Activated T-cell treated with anti-CD3 and anti-CD28 coated beads for 4 hours (primary cell): ENCODE results near the gene GPATCH2L.

Experiments used
- DNase-seq: peaks from one replicate; pipeline ENCODE4 v3.0.0-alpha.2; 2020

GPATCH2L gene

DNA sequence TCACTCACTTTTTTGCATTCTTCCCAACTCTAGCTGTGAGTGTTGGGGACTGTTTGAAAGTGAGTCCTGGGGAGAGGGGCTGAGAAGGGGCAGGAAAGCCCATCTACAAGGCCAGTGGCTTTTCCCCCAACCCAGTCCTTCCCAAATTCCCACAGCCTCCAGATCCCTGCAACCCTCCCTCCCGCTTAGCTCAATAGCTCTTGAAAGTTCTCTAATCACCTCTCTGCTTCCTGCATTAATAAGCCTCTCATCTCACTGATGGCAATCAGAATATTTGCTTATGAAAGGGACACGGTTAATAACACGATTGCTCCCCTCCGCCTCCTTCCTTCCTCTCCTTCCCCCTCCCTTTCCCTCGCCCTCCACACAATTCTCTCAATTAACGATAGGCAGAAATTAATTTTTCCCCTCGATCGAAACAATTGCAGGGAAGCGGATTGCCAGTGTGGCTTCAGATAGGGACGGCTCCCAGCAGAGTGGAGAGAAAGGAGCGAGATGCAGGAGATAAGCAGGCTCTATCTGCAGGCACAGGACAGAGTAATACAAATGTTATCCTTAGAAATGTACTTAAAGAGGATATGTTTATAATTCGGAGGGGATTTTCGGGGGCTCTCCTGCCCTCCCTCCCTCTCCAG lies 15.1 kb upstream of the GPATCH2L start:
- no peak for DNase-seq

DNA sequence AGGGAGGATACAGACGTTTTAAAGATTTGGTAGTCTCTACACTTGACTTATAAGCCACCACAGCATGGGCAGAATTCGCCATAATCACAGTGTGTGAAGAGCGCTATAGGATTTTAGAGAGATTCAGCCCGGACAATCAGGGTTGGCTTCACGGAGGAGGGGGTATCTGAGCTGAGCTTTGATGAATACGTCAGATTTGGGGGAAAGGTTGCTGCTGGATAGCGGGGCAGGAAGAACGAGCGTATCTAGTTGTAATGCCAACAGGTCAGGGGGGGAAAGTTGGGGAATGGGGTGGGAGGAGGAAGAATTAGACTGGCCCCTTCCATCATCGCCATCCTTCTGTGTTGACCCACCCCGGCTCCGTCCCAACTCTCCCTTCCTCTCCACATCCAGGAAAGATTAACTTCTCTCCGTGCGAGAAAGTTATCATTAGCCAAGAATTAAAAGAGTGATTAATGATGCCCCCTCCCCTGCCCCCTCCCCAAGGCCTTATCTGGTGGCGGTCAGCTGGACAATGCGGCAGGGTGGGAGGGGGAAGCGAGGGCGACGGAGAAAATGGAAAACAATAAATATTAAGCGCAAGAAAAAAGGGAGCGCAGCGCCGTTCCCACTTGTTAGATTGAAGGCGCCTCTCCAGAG lies 13.5 kb upstream of the GPATCH2L start:
- no peak for DNase-seq

DNA sequence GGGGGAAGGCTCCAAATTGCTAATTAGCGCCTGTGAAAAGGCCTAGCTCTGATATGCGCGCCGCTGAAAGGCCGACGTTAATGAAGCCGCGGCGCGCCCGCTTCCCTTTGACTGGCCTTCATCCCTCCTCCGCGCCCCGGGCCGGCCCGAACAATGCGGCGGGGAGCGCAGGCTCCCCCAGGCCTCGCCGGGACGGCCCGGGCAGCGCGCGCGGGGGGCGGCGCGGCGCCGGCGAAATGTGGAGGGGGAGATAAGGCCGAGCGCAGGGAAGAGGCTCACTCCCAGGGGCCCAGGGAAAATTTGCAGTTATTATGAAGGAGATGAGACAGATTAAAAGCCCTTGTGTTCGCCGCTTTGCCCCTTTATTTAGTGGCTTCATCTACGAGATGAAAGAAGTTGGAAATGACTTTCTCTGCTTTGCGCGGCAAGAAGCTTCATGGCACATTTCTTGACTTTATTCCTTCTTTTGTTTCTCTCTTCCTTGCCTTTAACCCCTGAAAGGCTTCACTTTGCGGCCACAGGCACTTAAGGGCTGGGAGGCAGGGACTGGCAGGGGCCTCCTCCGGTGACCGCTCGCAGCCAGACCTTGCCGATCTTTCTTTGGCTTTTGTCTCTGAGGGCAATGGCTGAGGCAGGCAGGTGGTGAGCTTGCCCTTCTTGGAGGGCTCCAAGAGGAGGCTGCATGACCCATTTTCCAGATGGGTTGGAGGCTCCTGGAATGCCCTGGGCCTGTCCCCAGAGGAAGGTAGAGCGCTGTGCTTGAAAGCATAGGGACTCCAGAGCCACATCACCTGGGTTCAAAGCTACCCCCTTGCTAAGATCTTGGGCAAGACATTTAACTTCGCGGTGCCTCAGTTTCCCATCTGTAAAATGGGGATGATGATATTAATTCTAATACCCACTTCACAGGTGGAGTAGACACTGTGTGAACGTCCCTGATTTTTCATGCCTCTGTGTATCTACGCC lies 12.7 kb upstream of the GPATCH2L start:
- no peak for DNase-seq

DNA sequence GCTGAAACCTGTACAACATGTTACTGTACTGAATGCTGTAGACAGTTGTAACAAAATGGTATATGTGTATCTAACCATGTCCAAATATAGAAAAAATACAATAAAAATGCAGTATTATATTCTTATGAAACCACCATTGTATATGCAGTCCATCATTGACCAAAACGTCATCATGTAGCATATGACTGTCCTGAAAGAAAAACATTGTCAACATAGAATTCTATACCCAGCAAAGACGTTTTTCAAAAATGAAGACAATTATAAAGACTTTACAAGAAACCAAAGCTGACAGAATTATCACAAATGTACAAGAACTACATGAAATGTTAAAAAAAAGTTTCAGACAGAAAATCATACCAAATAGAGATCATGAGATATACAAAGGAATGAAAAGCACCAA lies 8.1 kb upstream of the GPATCH2L start:
- DNase-seq, result no peak

DNA sequence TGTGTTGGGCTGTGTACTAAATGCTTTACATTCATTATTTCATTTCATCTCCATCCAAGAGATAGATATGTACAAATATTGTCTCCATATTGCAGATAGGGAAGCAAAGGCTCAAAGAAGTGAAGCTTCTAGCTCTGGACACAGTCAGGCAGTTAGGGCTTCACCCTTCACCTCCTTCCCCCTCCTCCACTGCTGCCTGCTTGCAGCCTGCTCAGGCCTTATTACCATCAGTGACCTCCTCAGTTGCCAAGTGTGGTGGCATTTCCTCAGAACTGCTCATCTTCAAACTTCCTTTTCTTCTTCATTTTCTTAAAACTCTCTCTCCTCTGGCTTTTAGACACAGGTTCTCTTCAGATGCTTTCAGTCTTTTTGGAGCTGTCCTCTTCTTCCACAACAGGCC lies 4.7 kb upstream of the GPATCH2L start:
- DNase-seq, result no peak

DNA sequence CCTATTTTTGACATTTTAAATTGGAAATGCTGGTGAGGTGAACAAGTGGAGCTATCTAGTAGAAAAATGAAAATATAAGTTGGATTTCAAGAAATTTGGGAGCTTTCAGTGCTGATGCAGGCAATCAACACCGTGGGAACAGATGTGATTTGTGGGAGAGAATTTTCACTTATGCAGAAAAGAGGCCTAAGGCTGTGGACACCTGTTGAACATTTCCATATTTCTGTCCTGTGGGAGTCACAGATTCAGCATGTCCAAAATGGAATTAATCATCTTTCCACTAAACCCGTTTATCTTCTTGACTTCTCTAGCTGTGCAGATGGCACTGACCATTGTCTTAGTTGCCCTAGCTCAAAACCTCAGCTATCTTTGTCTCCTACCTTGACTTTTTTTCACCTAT lies 2.5 kb upstream of the GPATCH2L start:
- no peak for DNase-seq

DNA sequence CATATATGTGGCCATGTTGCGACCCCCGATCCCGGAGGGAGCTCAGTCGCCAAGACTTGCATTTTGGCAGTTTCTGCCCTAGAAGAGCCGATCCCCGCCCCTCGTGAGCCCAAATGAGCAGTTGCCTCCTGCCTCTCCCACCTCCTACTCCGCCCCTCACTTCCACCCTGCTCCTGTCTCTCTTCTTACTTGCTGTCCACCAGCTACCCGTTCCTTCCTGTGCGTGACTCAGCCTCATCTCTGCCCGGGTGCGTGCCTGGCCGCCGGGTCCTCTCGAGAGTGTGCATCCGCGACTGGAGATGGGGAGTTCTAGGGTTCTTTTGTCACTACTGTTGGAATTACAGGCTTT lies 585 bp downstream of the GPATCH2L start:
- peak; percentile 42 for DNase-seq

DNA sequence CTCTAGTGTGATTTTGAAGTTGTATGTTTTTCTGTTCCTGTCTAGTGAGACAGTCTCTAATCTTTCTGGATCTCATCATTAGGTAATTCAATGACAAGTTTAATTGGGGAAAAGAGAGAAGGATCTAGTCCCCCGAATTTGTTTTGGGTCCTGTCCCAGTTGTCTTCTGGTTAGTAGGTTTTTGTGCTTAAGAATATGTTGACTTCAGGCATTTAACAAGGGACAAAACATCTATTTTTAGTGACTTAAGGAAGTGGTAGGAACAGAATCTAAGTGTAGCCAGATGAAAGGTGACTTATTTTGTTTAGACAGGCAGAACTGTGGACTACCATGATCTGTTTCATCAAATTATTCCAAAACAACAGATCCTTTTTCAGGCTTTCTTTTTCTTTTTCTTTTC lies 2.2 kb downstream of the GPATCH2L start:
- no peak for DNase-seq

DNA sequence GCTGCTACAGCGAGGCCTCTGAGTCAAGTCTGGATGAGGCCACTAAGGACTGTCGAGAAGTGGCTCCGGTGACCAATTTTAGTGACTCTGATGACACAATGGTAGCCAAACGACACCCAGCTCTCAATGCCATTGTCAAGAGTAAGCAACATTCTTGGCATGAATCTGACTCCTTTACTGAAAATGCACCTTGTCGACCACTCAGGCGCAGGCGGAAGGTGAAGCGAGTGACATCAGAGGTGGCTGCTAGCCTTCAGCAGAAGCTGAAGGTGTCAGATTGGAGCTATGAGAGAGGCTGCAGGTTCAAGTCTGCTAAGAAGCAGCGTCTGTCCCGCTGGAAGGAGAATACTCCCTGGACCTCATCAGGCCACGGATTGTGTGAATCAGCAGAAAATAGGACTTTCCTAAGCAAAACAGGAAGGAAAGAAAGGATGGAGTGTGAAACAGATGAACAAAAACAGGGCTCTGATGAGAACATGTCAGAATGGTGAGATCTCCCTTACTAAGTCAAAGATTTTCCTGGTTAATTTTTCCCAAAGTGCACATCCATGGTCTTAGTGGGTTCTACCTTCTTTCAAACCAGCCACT lies 2.9 kb downstream of the GPATCH2L start:
- DNase-seq, result no peak

DNA sequence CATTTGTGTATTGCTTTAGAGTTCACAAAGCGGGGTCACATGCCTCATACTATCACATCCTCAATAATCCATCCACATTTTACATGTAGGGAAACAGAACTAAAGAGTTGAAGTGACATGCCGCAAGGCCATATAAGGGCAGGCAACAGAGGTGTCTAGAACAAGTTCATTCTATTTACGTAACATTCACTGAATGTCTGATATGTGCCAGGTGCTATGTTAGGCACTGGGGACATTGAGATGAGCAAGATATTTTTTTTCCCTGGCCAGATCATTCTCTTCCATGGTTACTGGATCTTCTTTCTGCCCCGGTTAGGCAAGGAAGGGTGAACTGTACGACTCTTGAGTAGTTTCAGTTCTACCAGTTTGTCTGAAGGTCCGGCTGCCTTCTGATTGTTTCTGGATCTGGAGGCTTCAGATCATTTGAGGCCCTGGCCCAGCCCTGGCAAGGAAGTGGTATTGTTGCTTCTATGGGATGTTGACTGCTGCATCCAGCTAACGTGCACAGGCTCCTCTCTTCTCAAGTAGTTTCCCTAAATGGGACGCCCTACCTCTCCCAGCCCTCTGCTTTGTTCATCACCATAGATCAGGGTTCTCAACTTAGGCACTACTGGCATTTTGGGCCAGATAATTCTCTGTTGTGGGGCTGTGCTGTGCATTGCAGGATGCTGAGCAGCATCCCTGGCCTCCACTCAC lies 12.1 kb downstream of the GPATCH2L start:
- no peak for DNase-seq

DNA sequence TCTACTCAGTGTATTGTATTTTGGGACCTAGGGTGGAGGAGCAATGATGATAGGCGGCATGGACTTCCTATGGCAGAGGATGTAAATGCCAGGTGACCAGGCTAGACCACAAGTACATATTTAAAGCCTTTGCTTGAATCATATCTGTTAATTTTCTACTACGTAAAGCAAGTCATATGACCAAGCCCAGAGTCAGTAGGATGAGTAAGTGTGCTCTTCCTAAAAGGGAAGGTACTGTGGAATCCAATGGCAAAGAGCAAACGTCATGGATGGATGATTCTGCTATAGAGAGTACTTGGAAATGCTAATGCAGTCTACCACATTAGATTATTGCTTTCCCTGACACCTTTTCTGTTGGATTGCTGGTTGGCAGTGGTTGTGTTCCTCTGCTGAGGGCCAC lies 16.8 kb downstream of the GPATCH2L start:
- no peak for DNase-seq

DNA sequence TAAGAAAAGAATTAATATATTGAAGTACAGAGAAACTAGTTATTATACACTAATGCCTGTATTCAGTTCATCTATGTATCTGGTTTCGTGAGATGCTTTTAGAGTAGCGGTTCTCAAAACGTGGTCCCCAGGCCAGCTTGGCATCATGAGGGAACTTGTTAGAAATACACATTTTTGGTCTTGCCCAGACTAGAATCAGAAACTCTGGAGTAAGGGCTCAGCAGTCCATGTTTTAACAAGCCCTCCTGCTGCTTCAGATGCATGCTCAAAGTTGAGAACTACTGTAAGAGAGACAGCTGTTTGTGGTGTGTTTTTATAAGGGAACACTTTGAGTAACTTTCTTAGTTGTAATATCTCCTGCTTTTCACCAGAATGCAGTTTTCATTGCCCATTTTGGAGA lies 18.1 kb downstream of the GPATCH2L start:
- no peak for DNase-seq

DNA sequence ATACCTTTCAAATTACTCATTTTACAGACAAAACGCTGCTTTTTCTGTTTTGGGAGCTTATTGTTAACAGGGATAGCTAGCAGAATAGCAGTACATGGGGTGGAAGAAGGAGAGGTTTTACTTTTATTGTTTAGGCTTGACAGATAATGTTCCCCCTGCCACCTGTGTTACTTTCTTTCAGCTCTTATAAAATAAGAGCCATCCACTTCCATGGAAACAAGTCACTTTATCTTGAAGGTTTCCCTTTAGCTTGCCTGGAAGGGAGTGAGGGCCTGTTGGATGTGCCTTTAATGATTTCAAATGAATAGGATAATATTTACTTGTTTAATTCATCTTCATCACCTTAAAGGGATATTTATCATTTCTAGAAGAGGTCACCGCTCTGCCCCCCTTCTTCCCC lies 23.3 kb downstream of the GPATCH2L start:
- DNase-seq, result no peak

DNA sequence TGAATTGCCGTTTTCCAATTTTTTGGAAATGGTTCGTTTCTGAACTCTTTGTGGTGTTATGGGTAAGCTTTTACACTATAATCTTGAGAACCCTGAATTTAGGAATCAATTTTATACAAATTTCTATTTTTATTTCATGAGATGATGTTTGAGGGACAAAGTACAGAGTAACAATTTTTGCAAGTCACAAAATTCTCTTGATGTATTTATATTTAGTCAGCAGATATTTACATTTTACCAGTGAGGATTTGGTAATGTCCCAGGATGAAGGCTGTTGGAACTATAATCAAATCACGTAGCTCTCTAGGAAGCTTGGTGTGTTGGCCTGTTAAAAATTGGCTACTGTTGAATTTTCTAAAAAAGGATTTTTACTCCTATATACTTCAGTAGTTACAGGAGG lies 24.2 kb downstream of the GPATCH2L start:
- DNase-seq, result no peak

DNA sequence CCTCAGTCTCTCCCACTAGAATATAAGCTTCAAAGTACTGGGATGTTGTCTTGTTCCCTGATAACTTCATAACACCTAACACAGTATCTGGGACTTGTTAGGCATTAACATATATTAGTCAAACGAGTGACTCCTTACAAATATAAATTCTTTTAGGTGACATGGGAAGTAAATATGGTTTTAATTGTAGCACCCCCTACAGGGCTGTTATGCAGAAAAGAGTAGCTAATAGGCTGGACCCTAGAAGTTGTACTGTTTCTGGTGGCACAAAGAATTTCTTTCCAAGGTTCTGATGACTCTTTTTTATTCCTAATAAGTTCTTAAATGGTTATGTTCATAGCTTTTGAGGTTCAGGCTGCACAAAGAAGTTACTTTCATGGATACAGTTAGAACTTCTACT lies 29.8 kb downstream of the GPATCH2L start:
- no peak for DNase-seq

DNA sequence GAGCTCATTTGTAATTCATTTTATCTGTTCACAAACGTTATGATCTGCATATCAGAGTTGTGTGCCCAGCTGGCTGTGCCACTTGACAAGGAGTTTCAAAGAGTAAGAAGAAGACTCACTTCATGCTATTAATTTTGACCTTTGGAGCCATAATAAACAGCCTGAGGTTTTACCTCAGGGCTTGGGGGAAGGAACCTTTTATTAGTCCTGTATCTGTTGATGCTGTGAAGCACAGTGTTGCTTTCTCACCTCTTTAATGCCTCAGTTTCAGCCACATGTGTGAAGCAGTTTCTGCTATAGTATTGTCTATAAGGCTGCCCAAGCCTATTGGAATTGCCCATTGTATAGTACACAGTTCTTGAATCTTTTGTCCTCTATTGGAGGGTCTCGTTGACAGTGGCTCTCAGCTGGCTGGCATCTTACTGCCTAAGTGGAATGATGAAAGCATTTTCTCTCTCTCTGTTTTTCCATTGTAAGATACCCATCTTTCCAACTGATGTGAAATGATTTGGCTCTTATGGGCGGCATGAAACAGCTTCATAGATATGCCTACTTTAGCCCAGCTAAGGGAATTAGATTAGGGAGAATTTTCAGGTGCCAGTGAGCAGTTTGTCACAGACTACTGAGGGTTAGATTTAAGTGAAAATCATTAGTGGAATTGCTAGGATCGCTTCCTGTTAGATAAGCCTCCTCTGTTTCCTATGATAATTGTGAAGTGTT lies 34.7 kb downstream of the GPATCH2L start:
- DNase-seq, result no peak

DNA sequence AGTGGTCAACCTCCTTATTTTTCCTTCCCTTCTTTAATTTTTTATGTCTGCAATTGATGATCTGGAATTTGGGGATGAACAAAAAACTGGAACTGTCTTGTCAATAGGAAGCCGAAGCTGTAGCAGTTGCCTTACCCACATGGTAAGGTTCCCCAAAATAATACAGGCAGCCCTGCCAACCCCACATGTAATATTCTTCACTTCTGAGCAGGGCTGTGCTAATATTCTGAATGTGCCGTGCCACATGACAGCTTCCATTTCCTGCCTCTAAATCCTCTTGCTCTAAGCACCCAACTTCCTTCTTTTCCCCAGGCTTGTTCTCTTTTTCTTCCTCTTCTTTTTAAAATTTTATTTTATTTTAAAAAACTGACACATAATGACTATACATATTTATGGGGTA lies 39.6 kb downstream of the GPATCH2L start:
- no peak for DNase-seq

DNA sequence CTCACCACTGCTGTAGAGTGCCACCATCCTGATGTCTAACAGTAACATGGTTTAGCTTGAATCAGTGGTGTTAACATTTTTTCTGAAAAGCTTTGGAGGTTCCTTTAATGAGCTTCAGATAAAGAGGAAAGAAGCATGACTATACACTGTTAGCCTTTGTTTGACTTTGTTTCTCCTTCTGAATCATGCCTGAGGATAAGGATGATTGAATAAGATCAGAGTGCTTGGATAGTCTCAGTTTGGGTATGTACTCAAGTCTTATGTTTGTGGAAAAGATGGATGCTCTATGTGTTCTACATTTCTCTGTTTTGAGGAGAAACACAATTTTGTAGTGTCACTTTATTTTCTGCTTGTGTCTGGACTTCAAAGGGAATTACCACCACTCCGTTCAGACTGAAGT lies 42.0 kb downstream of the GPATCH2L start:
- DNase-seq, result no peak

DNA sequence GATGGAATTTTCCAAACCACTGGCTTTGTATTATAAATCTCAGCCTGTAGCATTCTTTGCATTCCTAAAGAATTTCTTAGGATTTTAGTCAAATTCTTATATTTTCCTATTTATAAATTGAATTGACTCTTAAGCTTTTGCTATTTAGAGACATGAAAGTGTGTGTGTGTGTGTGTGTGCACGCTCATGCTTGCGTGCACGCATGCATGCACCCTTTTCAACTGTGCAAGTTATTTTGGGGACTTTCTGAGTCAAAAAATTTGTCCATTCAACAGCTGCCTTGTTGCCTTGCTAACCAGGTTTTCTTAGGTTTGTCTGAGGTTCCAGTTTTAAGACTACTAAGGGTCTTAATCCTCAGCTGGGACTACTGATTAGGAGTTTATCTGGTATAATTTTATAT lies 42.6 kb downstream of the GPATCH2L start:
- no peak for DNase-seq

DNA sequence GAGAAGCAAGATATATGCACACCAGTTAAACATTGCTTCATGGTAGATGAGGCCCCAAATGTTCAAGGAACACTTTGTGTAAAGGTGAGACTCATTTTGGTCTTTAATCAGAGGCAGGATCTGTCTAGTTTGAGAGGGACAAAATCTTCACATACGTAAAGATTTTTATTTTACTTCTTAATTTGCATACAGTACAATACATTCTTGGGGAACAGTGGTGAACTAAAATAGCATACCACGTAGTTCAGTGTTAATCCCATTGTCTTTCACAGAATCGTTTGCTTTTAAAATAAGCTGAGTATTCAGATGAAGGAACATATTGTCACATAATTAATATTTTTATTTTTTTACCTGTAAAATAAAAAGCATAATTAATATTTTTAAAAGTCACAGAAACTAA lies 43.3 kb downstream of the GPATCH2L start:
- no peak for DNase-seq

DNA sequence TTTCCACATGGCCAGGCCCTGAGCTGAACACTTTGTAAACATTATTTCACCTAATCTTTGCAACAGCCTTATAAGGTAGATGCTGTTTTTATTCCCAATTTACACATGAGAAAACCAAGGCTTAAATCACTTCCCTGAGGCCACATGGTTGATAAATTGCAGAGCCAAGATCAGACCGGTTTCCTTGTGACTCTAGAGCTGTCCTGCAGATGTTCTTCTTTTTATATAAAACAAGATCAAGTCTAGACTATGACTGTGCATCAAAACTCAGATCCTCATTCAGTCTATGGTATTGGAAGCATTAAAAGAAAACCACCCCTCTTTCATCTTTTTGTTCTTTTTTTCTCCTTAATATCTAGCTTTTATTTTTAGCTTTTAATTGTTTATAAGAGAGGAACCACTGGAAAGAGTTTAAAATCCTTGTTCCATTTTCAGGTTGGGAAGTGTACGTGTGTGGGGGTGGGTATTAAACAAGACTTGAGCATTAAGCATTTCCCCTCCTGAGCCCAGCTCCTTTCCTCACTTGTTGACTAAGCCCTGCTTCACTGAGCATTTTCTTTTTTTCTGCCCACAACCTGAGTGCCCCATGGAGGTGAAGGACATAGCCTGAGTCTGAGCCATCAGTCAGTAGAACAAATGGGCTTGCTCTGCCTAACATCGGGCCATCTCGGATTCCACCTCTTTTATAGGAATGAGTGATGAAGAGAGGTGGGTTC lies 45.4 kb downstream of the GPATCH2L start:
- no peak for DNase-seq

DNA sequence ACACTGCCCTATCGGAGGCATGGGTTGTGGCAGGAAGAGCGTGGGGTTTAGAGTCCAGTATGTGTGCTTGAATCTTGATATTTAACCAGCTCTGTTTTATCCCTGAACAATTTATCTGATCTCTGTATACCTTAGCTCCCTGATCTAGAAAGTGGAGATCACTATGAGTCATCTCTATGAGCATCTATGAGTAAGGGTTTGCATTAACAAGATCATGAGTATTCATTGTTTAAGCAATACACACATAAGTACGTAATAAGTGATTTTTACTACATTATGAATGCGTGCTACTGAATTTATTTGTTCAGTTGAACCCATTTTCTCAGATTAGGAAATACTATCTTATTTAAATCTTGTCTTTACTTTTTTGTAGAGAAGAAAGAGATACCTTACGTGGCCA lies 49.4 kb downstream of the GPATCH2L start:
- DNase-seq, result no peak
